HCT116 (cell line): ENCODE measurements around the gene TUBGCP5. TPM values are rescaled to one million over a fixed set of nuclear protein-coding genes. Genes with fewer than 3 reads are reported as not detected.
"Not testable (repeated sequence)": the region's sequence is repeated elsewhere in the genome, so short reads cannot be mapped to it uniquely, and the experiment has no call there.

Experiments
- ATAC-seq: fragments of 200-7000 bp; cut with Tn5 transposase; 2 replicates; pipeline ENCODE4 v1.9.1; 2020; ENCODE audit warnings: mild to moderate bottlenecking, moderate library complexity
- BruUV-seq: library from RNA; stranded (reverse); fragments of 400-500 nt; replicated peaks from 2 replicates; lab custom pipeline; 2021; lab: Mats Ljungman, UMichigan
- CTCF ChIA-PET: fragments of 300-600 bp; sonication (Branson Sonifier 250); formaldehyde crosslinking; loops from one replicate; lab custom pipeline; 2021; ENCODE audit warnings: antibody characterized with exemption; lab: Charles Lee
- POLR2A ChIA-PET: fragments of 300-600, 350-600 bp; sonication (Branson Sonifier 250); formaldehyde crosslinking; loops from one replicate; lab custom pipeline; 2021; ENCODE audit warnings: antibody characterized with exemption; lab: Charles Lee
- RAD21 ChIA-PET, 2 experiments: fragments of 300-600 bp; sonication (Branson Sonifier 250); formaldehyde crosslinking; loops; one replicate each; lab custom pipeline; 2023; ENCODE audit warnings: low total read pairs in 2 of 2; ENCODE audit not compliant: uncharacterized antibody in 2 of 2, unreplicated experiment in 2 of 2, low non-redundant PET in 1 of 2; lab: Charles Lee
- DNase-seq: peaks from one replicate; pipeline ENCODE4 v3.0.0-alpha.2; 2010; ENCODE audit warnings: low read depth, low spot score
- H2AFZ ChIP-seq: fragments of 200-600 bp; shearing (Covaris generic), sonication (generic); 2 replicates; pipeline ENCODE4 v1.6.1; 2017; ENCODE audit warnings: low read depth, mixed run types, mixed read lengths, antibody characterized with exemption, low read length; ENCODE audit not compliant: poor library complexity, severe bottlenecking
- H3K27ac ChIP-seq: 2 replicates; pipeline ENCODE4 v1.5.1; 2012; ENCODE audit warnings: low read depth, low read length
- H3K27me3 ChIP-seq: fragments of 200-600 bp; sonication (generic); 2 replicates; pipeline ENCODE4 v1.6.1; 2016; ENCODE audit warnings: mixed run types, low read length, mixed read lengths; ENCODE audit not compliant: insufficient read depth
- H3K36me3 ChIP-seq, 2 experiments: fragments of 200-500 bp in 1 of 2; fragments of 200-600 bp in 1 of 2; sonication (Bioruptor generic) in 1 of 2; sonication (generic) in 1 of 2; 2 replicates each; pipeline versions ENCODE4 v1.5.1 to v1.6.1; 2014 to 2016; ENCODE audit warnings: low read length in 2 of 2, inconsistent platforms in 1 of 2, mixed read lengths in 1 of 2, mixed run types in 1 of 2; ENCODE audit not compliant: insufficient read depth in 2 of 2, control insufficient read depth in 1 of 2
- H3K4me1 ChIP-seq, 2 experiments: fragments of 200-600 bp in 1 of 2; sonication (generic) in 1 of 2; 2 replicates each; pipeline versions ENCODE4 v1.5.1 to v1.6.1; 2012 to 2017; ENCODE audit warnings: low read length in 2 of 2, inconsistent platforms in 1 of 2, mild to moderate bottlenecking in 1 of 2, mixed read lengths in 1 of 2, mixed run types in 1 of 2, moderate library complexity in 1 of 2; ENCODE audit not compliant: insufficient read depth in 2 of 2, control insufficient read depth in 1 of 2
- H3K4me2 ChIP-seq: fragments of 200-600 bp; sonication (generic); 2 replicates; pipeline ENCODE4 v1.6.1; 2017; ENCODE audit warnings: mixed run types, low read length, mixed read lengths
- H3K4me3 ChIP-seq, 2 experiments: fragments of 200-600 bp in 1 of 2; sonication (generic) in 1 of 2; replicated peaks in 1 of 2; 2 replicates each; pipeline ENCODE4 v1.5.1; 2011 to 2016; ENCODE audit warnings: low read length in 2 of 2, control low read depth in 1 of 2, low read depth in 1 of 2, mild to moderate bottlenecking in 1 of 2, mixed read lengths in 1 of 2, mixed run types in 1 of 2
- H3K79me2 ChIP-seq: fragments of 200-600 bp; sonication (generic); 2 replicates; pipeline ENCODE4 v1.6.1; 2017; ENCODE audit warnings: mild to moderate bottlenecking, mixed run types, low read length, moderate library complexity, mixed read lengths; ENCODE audit not compliant: insufficient read depth
- H3K9ac ChIP-seq: fragments of 200-600 bp; sonication (generic); 2 replicates; pipeline ENCODE4 v1.6.1; 2016; ENCODE audit warnings: low read length, mixed read lengths
- H3K9me2 ChIP-seq: fragments of 200-600 bp; sonication (generic), shearing (Covaris generic); 2 replicates; pipeline ENCODE4 v1.6.1; 2017; ENCODE audit warnings: mixed run types, mild to moderate bottlenecking, moderate library complexity; ENCODE audit not compliant: insufficient read depth
- H3K9me3 ChIP-seq, 2 experiments: fragments of 200-500 bp in 1 of 2; fragments of 200-600 bp in 1 of 2; sonication (Bioruptor generic) in 1 of 2; sonication (generic) in 1 of 2; 2 replicates each; pipeline ENCODE4 v1.6.1; 2014 to 2017; ENCODE audit warnings: low read length in 2 of 2, mixed read lengths in 2 of 2, inconsistent platforms in 1 of 2, low read depth in 1 of 2, mild to moderate bottlenecking in 1 of 2, mixed run types in 1 of 2, moderate library complexity in 1 of 2; ENCODE audit not compliant: control insufficient read depth in 1 of 2, insufficient read depth in 1 of 2
- H4K20me1 ChIP-seq: fragments of 200-600 bp; sonication (generic), shearing (Covaris generic); 2 replicates; pipeline ENCODE4 v1.6.1; 2017; ENCODE audit warnings: mixed run types, mild to moderate bottlenecking, moderate library complexity; ENCODE audit not compliant: insufficient read depth
- CBX3 ChIP-seq: IDR thresholded peaks from 2 replicates; pipeline ENCODE4 v1.6.1; 2012; ENCODE audit warnings: low read depth
- CEBPB ChIP-seq: IDR thresholded peaks from 2 replicates; pipeline ENCODE4 v1.6.1; 2012; ENCODE audit warnings: low read depth
- CTCF ChIP-seq, 3 experiments: fragments of 200-600 bp in 1 of 3; sonication (generic) in 1 of 3; IDR thresholded peaks in 2 of 3; conservative IDR thresholded peaks in 1 of 3; 2 replicates each; pipeline ENCODE4 v1.5.1; 2012 to 2017; ENCODE audit warnings: low read depth in 2 of 3, low read length in 2 of 3, antibody characterized with exemption in 1 of 3, borderline replicate concordance in 1 of 3, control low read depth in 1 of 3, mild to moderate bottlenecking in 1 of 3, mixed read lengths in 1 of 3, mixed run types in 1 of 3, moderate library complexity in 1 of 3; ENCODE audit not compliant: insufficient read depth in 1 of 3
- ELF1 ChIP-seq: IDR thresholded peaks from 2 replicates; pipeline ENCODE4 v1.6.1; 2012; ENCODE audit warnings: low read depth, borderline replicate concordance
- EZH2 ChIP-seq: fragments of 200-600 bp; sonication (generic); IDR thresholded peaks from 2 replicates; pipeline ENCODE4 v1.6.1; 2017; ENCODE audit warnings: antibody characterized with exemption, mixed run types
- FOSL1 ChIP-seq: IDR thresholded peaks from 2 replicates; pipeline ENCODE4 v1.6.1; 2012; ENCODE audit warnings: low read depth
- JUND ChIP-seq: IDR thresholded peaks from 2 replicates; pipeline ENCODE4 v1.6.1; 2012
- MAX ChIP-seq: IDR thresholded peaks from 2 replicates; pipeline ENCODE4 v1.6.1; 2012
- SP1 ChIP-seq: IDR thresholded peaks from 2 replicates; pipeline ENCODE4 v1.6.1; 2012; ENCODE audit warnings: low read depth
- TCF7L2 ChIP-seq: IDR thresholded peaks from 2 replicates; pipeline ENCODE4 v1.7.0; 2011; ENCODE audit warnings: borderline replicate concordance, inconsistent platforms; ENCODE audit not compliant: insufficient read depth, insufficient read length; ENCODE audit errors: extremely low read depth
- ZBTB33 ChIP-seq: IDR thresholded peaks from 2 replicates; pipeline ENCODE4 v1.6.1; 2011; ENCODE audit warnings: mild to moderate bottlenecking, low read length, moderate library complexity; ENCODE audit not compliant: insufficient replicate concordance; ENCODE audit errors: extremely low read depth
- intact Hi-C: fragments of 100-400 bp; cut with micrococcal nuclease; formaldehyde crosslinking; loops from 2 replicates; pipeline ENCODE4 v1.10.0; 2022
- total RNA-seq: library from RNA; stranded (reverse); gene quantifications from one replicate; pipeline ENCODE4 v1.2.1, GENCODE V29; 2021; ENCODE audit not compliant: unreplicated experiment

Gene TUBGCP5
- total RNA-seq, 1 experiment from 2014 or later = 17.9 TPM

- Histone ChIP-seq H3K9me3 (no peaks in the 10 kb centered on the region), H3K4me3 (no peak overlapping the region), H3K4me1 (no peaks in the 10 kb centered on the region), H3K36me3 (no peaks in the 10 kb centered on the region)
- ChIA-PET POLR2A (no interaction called here), RAD21 (no interaction called here)
- no peak for ATAC-seq
- no peak for TF ChIP-seq EZH2
- TF ChIP-seq ZBTB33 = no peak
- TF ChIP-seq ELF1 = no peak
- TF ChIP-seq CBX3 = no peak
- TF ChIP-seq TCF7L2 = no peak
- no peak for TF ChIP-seq MAX
- no peak for TF ChIP-seq JUND
- TF ChIP-seq CEBPB = no peak
- no peak for TF ChIP-seq SP1
- TF ChIP-seq FOSL1 = no peak
- no peak for TF ChIP-seq CTCF (IDR thresholded peaks at IDR 0.05 in 2 of 3, conservative IDR thresholded peaks at IDR 0.05 in 1 of 3; ENCODE audit: borderline replicate concordance in 1 of 3, insufficient read depth in 1 of 3, low read depth in 2 of 3, low read length in 2 of 3)
- TF ChIP-seq, all 23 proteins: peak for 0
- no peak overlapping the region for H3K27ac ChIP-seq
- no peaks in the 10 kb centered on the region for H4K20me1 ChIP-seq
- no peaks in the 10 kb centered on the region for H3K79me2 ChIP-seq
- no peaks in the 10 kb centered on the region for H3K9me2 ChIP-seq
- H3K4me2 ChIP-seq = no peak overlapping the region
- CTCF ChIA-PET = no interaction called here
- H3K9ac ChIP-seq = no peak overlapping the region
- no peak overlapping the region for H2AFZ ChIP-seq
- no peaks in the 10 kb centered on the region for H3K27me3 ChIP-seq
- DNase-seq = no peak
- no TSS peak for BruUV-seq
- intact Hi-C loops = no loop called here
These were observed 50.6 kb downstream of the TUBGCP5 start for GRCh38 chr15:22988811-22989210.

- H3K9ac ChIP-seq, DNase-seq, H3K4me3 ChIP-seq, H2AFZ ChIP-seq, H3K27me3 ChIP-seq, H3K36me3 ChIP-seq, CTCF ChIA-PET, H3K9me3 ChIP-seq, POLR2A ChIA-PET, H3K9me2 ChIP-seq, RAD21 ChIA-PET, H3K27ac ChIP-seq, ATAC-seq, BruUV-seq: not testable (repeated sequence)
- Histone ChIP-seq H3K4me1 (peaks cover 15 to 23% of the 10 kb centered on the region in 2 experiments), H4K20me1 (peaks cover 11% of the 10 kb centered on the region; the same call in 1 of the 2 replicates), H3K4me2 (peak overlapping the region; percentile 87), H3K79me2 (peaks cover 30% of the 10 kb centered on the region)
- intact Hi-C loops = loop anchor here (5.0 kb wide), 1 partner anchor 85 kb away; no protein-coding TSS in a partner anchor
These were observed 57.4 kb downstream of the TUBGCP5 start for GRCh38 chr15:22981931-22982330.
